Measurements from ENCODE around the gene MCF2L2.
"Not testable (repeated sequence)": the region's sequence is repeated elsewhere in the genome, so short reads cannot be mapped to it uniquely, and the experiment has no call there.

The MCF2L2 gene

DNA sequence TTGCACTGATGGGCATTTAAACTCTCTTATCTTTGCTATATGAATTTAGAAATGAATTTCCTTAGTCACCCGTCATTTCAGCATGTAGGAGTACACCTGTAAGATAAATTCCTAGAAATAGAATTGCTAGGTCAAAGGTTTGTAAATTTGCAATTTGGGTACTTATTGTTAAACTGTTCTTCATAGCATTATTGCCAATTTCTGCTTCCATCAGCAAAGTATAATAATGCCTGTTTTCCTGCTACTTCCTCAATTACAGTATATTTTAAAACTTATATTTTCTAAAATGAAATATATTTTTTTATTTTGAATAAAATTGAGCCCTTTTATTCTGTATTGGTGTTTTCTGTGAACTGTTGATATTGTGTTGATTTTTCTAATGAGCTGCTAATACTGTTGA is 16.3 kb upstream of the MCF2L2 start:
- DNase-seq (ENCODE audit: low spot score), result no peak
- TF ChIP-seq, protein P1, sequence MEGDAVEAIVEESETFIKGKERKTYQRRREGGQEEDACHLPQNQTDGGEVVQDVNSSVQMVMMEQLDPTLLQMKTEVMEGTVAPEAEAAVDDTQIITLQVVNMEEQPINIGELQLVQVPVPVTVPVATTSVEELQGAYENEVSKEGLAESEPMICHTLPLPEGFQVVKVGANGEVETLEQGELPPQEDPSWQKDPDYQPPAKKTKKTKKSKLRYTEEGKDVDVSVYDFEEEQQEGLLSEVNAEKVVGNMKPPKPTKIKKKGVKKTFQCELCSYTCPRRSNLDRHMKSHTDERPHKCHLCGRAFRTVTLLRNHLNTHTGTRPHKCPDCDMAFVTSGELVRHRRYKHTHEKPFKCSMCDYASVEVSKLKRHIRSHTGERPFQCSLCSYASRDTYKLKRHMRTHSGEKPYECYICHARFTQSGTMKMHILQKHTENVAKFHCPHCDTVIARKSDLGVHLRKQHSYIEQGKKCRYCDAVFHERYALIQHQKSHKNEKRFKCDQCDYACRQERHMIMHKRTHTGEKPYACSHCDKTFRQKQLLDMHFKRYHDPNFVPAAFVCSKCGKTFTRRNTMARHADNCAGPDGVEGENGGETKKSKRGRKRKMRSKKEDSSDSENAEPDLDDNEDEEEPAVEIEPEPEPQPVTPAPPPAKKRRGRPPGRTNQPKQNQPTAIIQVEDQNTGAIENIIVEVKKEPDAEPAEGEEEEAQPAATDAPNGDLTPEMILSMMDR (IDR thresholded peaks at IDR 0.05; ENCODE audit: extremely low read depth, insufficient read depth, missing control alignments), result no peak
- in situ Hi-C loops (cut with MboI; ENCODE audit: low pct_unique_long_range_greater_than_20kb, low sequenced_read_pairs, unreplicated experiment), result no loop called here

DNA sequence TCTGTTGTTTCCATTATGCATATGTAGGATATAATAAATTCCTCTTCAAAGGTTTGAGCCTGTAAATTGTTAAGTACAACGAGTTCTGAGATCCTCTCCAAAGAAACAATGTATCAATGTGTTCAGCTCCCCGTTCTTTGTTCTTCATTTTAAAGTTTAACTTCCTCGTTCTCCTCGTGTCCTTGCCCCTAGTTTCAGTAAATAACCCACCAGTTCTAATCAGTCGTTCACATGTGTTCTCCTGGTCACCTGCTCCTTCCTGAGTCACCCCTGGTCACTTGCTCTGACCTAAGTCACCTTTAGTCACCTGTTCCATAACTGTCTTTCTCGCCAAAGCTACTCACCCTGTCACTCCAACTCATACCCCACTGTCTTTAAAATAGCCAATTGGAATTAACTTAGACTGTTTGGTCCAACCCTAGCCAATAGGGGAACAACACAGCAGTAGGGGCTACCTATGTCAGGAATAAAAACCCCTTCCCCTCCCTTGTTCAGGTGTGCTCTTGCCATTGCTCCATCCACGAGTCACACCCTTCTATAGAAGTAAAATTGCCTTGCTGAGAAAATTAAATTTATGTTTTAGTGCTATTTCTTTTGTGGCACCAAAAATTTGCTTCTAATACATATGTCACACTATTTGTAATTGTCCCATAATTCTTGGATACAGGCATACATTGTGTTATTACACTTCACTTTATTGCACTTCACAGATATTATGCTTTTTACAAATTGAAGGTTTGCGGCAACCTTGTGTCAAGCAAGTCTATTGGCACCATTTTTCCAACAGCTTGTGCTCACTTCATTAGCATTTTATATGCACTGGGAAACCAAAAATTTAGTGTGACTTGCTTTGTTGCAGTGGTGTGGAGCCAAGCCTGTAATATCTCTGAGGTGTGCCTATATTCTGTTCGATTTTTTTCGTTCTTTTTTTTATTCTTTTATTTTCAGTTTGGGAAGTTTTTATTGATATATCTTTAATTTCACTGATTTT is 15.3 kb upstream of the MCF2L2 start:
- no peak for DNase-seq (ENCODE audit: low spot score)
- TF ChIP-seq, protein P1 (IDR thresholded peaks at IDR 0.05; ENCODE audit: extremely low read depth, insufficient read depth, missing control alignments), result no peak
- in situ Hi-C loops (cut with MboI; ENCODE audit: low pct_unique_long_range_greater_than_20kb, low sequenced_read_pairs, unreplicated experiment), result no loop called here

DNA sequence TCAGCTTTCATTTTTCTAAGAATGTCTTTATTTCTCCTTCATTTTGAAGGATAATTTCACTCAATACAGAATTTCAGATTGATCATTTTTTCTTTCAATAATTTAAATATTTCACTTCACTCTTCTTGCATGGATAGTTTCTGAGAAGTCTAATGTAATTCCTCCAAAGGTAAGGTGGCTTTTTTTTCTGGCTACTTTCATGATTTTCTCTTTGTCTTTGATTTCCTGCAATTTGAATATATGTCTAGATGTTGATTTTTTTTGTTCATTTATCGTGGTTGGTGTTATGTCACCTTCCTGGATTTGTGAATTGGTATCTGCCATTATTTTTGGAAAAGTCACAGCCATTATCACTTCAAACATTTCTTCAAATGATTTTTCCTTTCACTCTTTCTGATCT is 14.6 kb upstream of the MCF2L2 start:
- in situ Hi-C loops (cut with MboI; ENCODE audit: low pct_unique_long_range_greater_than_20kb, low sequenced_read_pairs, unreplicated experiment), result no loop called here
- TF ChIP-seq, protein P1 (IDR thresholded peaks at IDR 0.05; ENCODE audit: extremely low read depth, insufficient read depth, missing control alignments), result no peak
- DNase-seq (ENCODE audit: low spot score), result no peak

DNA sequence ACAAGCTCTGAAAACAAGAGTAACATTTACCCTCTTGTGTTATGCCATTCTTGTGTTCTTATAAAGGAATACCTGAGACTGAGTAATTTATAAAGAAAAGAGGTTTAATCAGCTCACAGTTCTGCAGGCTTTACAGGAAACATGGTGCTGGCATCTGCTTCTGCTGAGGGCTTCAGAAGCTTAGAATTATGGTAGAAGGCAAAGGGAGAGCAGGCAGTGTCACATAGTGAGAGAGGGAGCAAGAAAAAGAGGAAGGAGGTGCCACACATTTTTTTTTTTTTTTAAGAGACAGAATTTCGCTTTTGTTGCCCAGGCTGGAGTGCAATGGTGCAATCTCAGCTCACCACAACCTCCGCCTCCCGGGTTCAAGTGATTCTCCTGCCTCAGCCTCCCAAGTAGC is 12.1 kb upstream of the MCF2L2 start:
- DNase-seq (ENCODE audit: low spot score); in situ Hi-C loops (cut with MboI; ENCODE audit: low pct_unique_long_range_greater_than_20kb, low sequenced_read_pairs, unreplicated experiment): not testable (repeated sequence)

DNA sequence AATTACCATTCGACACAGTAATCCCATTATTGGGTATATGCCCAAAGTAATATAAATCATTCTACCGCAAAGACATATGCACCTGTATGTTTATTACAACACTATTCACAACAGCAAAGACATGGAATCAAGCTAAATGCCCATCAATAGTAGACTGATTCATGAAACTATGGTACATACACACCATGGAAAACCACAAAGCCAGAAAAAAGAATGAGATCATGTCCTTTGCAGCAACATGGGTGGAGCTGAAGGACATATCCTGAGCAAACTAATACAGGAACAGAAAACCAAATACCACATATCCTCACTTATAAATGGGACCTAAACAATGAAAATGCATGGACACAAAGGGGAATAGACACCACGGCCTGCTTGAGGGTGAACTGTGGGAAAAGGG is 11.1 kb upstream of the MCF2L2 start:
- no peak for DNase-seq (ENCODE audit: low spot score)
- in situ Hi-C loops (cut with MboI; ENCODE audit: low pct_unique_long_range_greater_than_20kb, low sequenced_read_pairs, unreplicated experiment), result no loop called here
- TF ChIP-seq, protein P1 (IDR thresholded peaks at IDR 0.05; ENCODE audit: extremely low read depth, insufficient read depth, missing control alignments), result no peak

DNA sequence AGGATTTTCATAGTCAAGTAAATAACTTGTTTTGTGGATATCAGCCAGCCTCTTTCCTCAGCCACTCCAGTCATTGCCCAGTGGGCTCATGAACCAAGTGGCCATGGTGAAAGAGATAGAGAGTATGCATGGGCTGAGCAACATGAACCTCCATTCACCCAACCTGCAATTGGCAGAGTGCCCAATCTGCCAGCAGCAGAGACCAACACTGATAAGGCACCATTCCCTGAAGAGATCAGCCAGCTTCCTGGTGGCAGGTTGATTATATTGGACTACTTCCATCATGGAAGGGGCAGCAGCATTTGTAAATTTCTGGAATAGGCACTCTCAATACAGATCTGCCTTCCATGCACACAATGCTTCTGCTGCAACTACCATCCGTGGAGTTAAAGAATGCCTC is 10.3 kb upstream of the MCF2L2 start:
- in situ Hi-C loops (cut with MboI; ENCODE audit: low pct_unique_long_range_greater_than_20kb, low sequenced_read_pairs, unreplicated experiment), result no loop called here
- no peak for DNase-seq (ENCODE audit: low spot score)
- TF ChIP-seq, protein P1 (IDR thresholded peaks at IDR 0.05; ENCODE audit: extremely low read depth, insufficient read depth, missing control alignments), result no peak
